ENCODE results near the gene AKAP11.

AKAP11 gene

DNA sequence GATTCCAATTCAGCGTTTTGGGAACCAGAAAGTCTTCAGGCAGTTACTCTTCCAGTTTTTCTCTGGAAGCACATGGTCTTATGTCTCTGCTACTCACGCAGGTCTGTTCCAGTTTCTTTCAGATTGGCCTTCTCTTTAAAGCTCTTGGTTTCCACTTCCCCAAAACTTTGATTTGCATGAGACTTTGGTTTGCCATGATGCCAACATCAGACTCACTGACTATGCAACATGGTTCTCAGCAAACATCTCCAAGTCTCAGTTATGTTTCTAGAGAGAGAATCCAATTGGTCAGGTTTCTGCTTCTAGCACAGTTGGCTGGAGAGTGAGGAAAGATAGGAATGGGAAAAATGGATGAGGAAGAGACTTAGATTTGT, 3.1 kb downstream of the AKAP11 start:
- Histone ChIP-seq H3K27me3 (replicated peaks; ENCODE audit: insufficient read depth, low read length) (no peaks in the 10 kb centered on the region), H3K9me2 (replicated peaks; ENCODE audit: insufficient read depth, low read length) (no peaks in the 10 kb centered on the region), H3K4me3 (ENCODE audit: low read length) (no peak overlapping the region), H3K9ac (ENCODE audit: low read length) (peak overlapping the region; percentile 33), H3F3A (ENCODE audit: insufficient read depth, low read length) (0 out of 2 replicates have a peak, but pooled peaks cover 6% of the 10 kb centered on the region), H3K36me3 (replicated peaks; ENCODE audit: insufficient read depth, low read length) (no peaks in the 10 kb centered on the region), H3K4me2 (ENCODE audit: low read depth, low read length) (peak overlapping the region; percentile 27; the same call in 1 of the 2 replicates), H2AFZ (ENCODE audit: low read length) (no peak overlapping the region), H3K79me2 (ENCODE audit: low read length) (peaks cover 58% of the 10 kb centered on the region), H3K4me1 (ENCODE audit: low read length) (peaks cover 14% of the 10 kb centered on the region; the same call in 1 of the 2 replicates), H3K9me3 (replicated peaks; ENCODE audit: insufficient read depth, low read length) (no peaks in the 10 kb centered on the region), H4K20me1 (ENCODE audit: insufficient read depth, low read length) (no peaks in the 10 kb centered on the region), H3K27ac (ENCODE audit: low read length) (peak overlapping the region; percentile 72; the same call in 1 of the 2 replicates)
- DNase-seq = peak; percentile 6
- TF ChIP-seq, protein P1, sequence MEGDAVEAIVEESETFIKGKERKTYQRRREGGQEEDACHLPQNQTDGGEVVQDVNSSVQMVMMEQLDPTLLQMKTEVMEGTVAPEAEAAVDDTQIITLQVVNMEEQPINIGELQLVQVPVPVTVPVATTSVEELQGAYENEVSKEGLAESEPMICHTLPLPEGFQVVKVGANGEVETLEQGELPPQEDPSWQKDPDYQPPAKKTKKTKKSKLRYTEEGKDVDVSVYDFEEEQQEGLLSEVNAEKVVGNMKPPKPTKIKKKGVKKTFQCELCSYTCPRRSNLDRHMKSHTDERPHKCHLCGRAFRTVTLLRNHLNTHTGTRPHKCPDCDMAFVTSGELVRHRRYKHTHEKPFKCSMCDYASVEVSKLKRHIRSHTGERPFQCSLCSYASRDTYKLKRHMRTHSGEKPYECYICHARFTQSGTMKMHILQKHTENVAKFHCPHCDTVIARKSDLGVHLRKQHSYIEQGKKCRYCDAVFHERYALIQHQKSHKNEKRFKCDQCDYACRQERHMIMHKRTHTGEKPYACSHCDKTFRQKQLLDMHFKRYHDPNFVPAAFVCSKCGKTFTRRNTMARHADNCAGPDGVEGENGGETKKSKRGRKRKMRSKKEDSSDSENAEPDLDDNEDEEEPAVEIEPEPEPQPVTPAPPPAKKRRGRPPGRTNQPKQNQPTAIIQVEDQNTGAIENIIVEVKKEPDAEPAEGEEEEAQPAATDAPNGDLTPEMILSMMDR (IDR thresholded peaks at IDR 0.05; ENCODE audit: low read length) = no peak
- TF ChIP-seq EZH2phosphoT487 (IDR thresholded peaks at IDR 0.05; ENCODE audit: low read length) (no peak), EZH2 (optimal IDR thresholded peaks at IDR 0.05; ENCODE audit: low read depth, low read length) (no peak)

DNA sequence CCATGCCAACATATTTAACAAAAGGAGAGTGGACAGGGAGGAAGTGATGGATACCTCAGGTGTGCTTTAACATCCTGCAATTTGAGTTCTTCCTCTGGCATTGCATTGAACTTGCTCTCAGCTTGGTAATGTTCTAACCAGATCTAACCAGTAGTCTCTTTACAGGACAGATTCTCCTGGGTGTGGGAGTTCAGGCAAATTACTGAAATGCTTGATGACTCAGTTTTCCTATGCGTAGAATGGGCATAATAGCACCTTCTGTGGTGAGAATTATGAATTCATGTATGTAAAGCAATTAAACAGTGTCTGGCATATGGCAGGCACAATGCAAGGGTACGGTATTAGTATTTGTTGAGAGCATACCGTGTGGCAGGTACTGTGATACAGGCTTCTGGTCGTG, 3.6 kb downstream of the AKAP11 start:
- Histone ChIP-seq H2AFZ (ENCODE audit: low read length) (no peak overlapping the region), H3K79me2 (ENCODE audit: low read length) (peaks cover 61% of the 10 kb centered on the region), H3K4me2 (ENCODE audit: low read depth, low read length) (no peak overlapping the region; the same call in 1 of the 2 replicates), H3K36me3 (replicated peaks; ENCODE audit: insufficient read depth, low read length) (no peaks in the 10 kb centered on the region), H3K4me3 (ENCODE audit: low read length) (no peak overlapping the region), H3K27ac (ENCODE audit: low read length) (peak overlapping the region; percentile 72; the same call in 1 of the 2 replicates), H3K4me1 (ENCODE audit: low read length) (peaks cover 13% of the 10 kb centered on the region; the same call in 1 of the 2 replicates), H3K9me3 (replicated peaks; ENCODE audit: insufficient read depth, low read length) (no peaks in the 10 kb centered on the region), H3F3A (ENCODE audit: insufficient read depth, low read length) (0 out of 2 replicates have a peak, but pooled peaks cover 6% of the 10 kb centered on the region), H3K27me3 (replicated peaks; ENCODE audit: insufficient read depth, low read length) (no peaks in the 10 kb centered on the region), H3K9ac (ENCODE audit: low read length) (no peak overlapping the region), H4K20me1 (ENCODE audit: insufficient read depth, low read length) (no peaks in the 10 kb centered on the region), H3K9me2 (replicated peaks; ENCODE audit: insufficient read depth, low read length) (no peaks in the 10 kb centered on the region)
- TF ChIP-seq, protein P1 (IDR thresholded peaks at IDR 0.05; ENCODE audit: low read length) = no peak
- TF ChIP-seq EZH2 (optimal IDR thresholded peaks at IDR 0.05; ENCODE audit: low read depth, low read length) (no peak), EZH2phosphoT487 (IDR thresholded peaks at IDR 0.05; ENCODE audit: low read length) (no peak)
- DNase-seq = no peak

DNA sequence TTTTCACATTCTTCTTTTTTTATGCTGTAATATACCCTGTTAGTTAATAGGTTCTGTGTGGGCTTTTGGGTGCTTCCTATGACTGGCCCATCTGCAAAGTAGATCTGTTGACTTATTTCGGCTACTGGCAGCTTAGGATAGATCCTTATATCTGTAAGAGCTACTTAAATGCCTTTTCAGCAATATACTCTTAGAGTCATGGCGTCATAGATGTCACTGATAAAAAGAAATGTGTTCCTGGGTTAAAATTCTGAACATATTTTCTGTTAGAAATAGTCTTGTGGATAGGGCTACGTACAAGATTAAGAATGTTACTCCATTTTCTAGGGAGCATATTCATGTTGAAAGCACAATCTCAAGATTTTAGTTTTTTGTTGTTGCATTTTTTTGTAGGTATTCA, 4.7 kb downstream of the AKAP11 start:
- H3K27ac ChIP-seq (ENCODE audit: low read length) = no peak overlapping the region
- H3K4me2 ChIP-seq (ENCODE audit: low read depth, low read length) = no peak overlapping the region
- TF ChIP-seq, protein P1 (IDR thresholded peaks at IDR 0.05; ENCODE audit: low read length) = no peak
- no peak for TF ChIP-seq EZH2 (optimal IDR thresholded peaks at IDR 0.05; ENCODE audit: low read depth, low read length)
- TF ChIP-seq EZH2phosphoT487 (IDR thresholded peaks at IDR 0.05; ENCODE audit: low read length) = no peak
- H3K36me3 ChIP-seq (replicated peaks; ENCODE audit: insufficient read depth, low read length) = no peaks in the 10 kb centered on the region
- H2AFZ ChIP-seq (ENCODE audit: low read length) = no peak overlapping the region
- H3K9me2 ChIP-seq (replicated peaks; ENCODE audit: insufficient read depth, low read length) = no peaks in the 10 kb centered on the region
- H3K4me3 ChIP-seq (ENCODE audit: low read length) = no peak overlapping the region
- H3F3A ChIP-seq (ENCODE audit: insufficient read depth, low read length) = no peaks in the 10 kb centered on the region
- H4K20me1 ChIP-seq (ENCODE audit: insufficient read depth, low read length) = no peaks in the 10 kb centered on the region
- no peaks in the 10 kb centered on the region for H3K27me3 ChIP-seq (replicated peaks; ENCODE audit: insufficient read depth, low read length)
- no peaks in the 10 kb centered on the region for H3K9me3 ChIP-seq (replicated peaks; ENCODE audit: insufficient read depth, low read length)
- H3K79me2 ChIP-seq (ENCODE audit: low read length) = peaks cover 69% of the 10 kb centered on the region
- DNase-seq = no peak
- 0 out of 2 replicates have a peak, but pooled peaks cover 8% of the 10 kb centered on the region for H3K4me1 ChIP-seq (ENCODE audit: low read length)
- H3K9ac ChIP-seq (ENCODE audit: low read length) = no peak overlapping the region
